K562 (cell line): Measurements from ENCODE around the gene FAM234B. TPM values are rescaled to one million over a fixed set of nuclear protein-coding genes. Genes with fewer than 3 reads are reported as not detected.

ENCODE experiments used
- ATAC-seq: fragments of 200-7000 bp; cut with Tn5 transposase; 3 replicates; pipeline ENCODE4 v1.9.1; 2020; ENCODE audit warnings: moderate library complexity
- BruUV-seq: library from RNA; stranded (reverse); fragments of 400-500 nt; replicated peaks from 2 replicates; lab custom pipeline; 2021; lab: Mats Ljungman, UMichigan
- CTCF ChIA-PET: fragments of 300-600 bp; formaldehyde crosslinking; extraction: SDS; loops from one replicate; lab custom pipeline; 2021; ENCODE audit warnings: low intra/inter-chr PET ratio; lab: Yijun Ruan, JAX
- POLR2A ChIA-PET: fragments of 300-600, 350-650 bp; sonication (Branson Sonifier 250); formaldehyde crosslinking; extraction: SDS; loops from one replicate; lab custom pipeline; 2021; ENCODE audit warnings: antibody characterized with exemption, inconsistent platforms; lab: Yijun Ruan, JAX
- DNase-seq, 4 experiments: peaks; one replicate each; pipeline versions ENCODE4 v3.0.0 to v3.0.0-alpha.2; 2011 to 2018; ENCODE audit warnings: low spot score in 3 of 4, mixed read lengths in 3 of 4; ENCODE audit errors: extremely low read depth in 1 of 4
- FAIRE-seq: peaks from 2 replicates; lab custom pipeline; 2011; peaks lifted over from hg19 to GRCh38; lab: Jason Lieb, UNC
- H2AFZ ChIP-seq: 2 replicates; pipeline ENCODE4 v1.6.0; 2011; ENCODE audit warnings: low read depth, low read length, control low read depth, inconsistent platforms
- H3K27ac ChIP-seq: fragments of 200-600 bp; 3 replicates; pipeline ENCODE4 v1.8.0; 2011; ENCODE audit warnings: low read depth, mild to moderate bottlenecking, control low read depth, inconsistent platforms, low read length, moderate library complexity, mixed read lengths; ENCODE audit errors: extremely low read depth
- H3K27me3 ChIP-seq, 2 experiments: fragments of 300-600 bp in 1 of 2; 2 replicates in 1 of 2; 3 replicates in 1 of 2; pipeline versions ENCODE4 v1.6.0 to v1.8.0; 2011; ENCODE audit warnings: inconsistent platforms in 2 of 2, low read length in 2 of 2, mild to moderate bottlenecking in 1 of 2, mixed read lengths in 1 of 2, moderate library complexity in 1 of 2; ENCODE audit not compliant: control insufficient read depth in 2 of 2, insufficient read depth in 2 of 2
- H3K36me3 ChIP-seq: fragments of 300-600 bp; 3 replicates; pipeline ENCODE4 v1.8.0; 2011; ENCODE audit warnings: mild to moderate bottlenecking, low read length, inconsistent platforms; ENCODE audit not compliant: control insufficient read depth, insufficient read depth
- H3K4me1 ChIP-seq, 2 experiments: fragments of 200-600 bp in 1 of 2; replicated peaks in 1 of 2; 2 replicates in 1 of 2; 3 replicates in 1 of 2; pipeline versions ENCODE4 v1.5.1 to v1.8.0; 2011; ENCODE audit warnings: inconsistent platforms in 2 of 2, low read length in 2 of 2, mild to moderate bottlenecking in 1 of 2, mixed read lengths in 1 of 2, moderate library complexity in 1 of 2; ENCODE audit not compliant: control insufficient read depth in 2 of 2, insufficient read depth in 2 of 2
- H3K4me2 ChIP-seq: 2 replicates; pipeline ENCODE4 v1.6.1; 2011; ENCODE audit warnings: low read length, control low read depth, inconsistent platforms, mixed read lengths; ENCODE audit not compliant: insufficient read depth
- H3K4me3 ChIP-seq: fragments of 200-600 bp; sonication (generic), shearing (Covaris generic); 2 replicates; pipeline ENCODE4 v1.5.1; 2016; ENCODE audit warnings: control low read depth, inconsistent platforms
- H3K79me2 ChIP-seq: fragments of 200-600 bp; 3 replicates; pipeline ENCODE4 v1.8.0; 2011; ENCODE audit warnings: low read length, inconsistent platforms; ENCODE audit not compliant: control insufficient read depth, insufficient read depth
- H3K9ac ChIP-seq, 2 experiments: 2 replicates each; pipeline versions ENCODE4 v1.6.0 to v1.6.1; 2011; ENCODE audit warnings: low read depth in 2 of 2, low read length in 2 of 2, control low read depth in 1 of 2, inconsistent platforms in 1 of 2, mild to moderate bottlenecking in 1 of 2, mixed read lengths in 1 of 2; ENCODE audit not compliant: insufficient read depth in 1 of 2
- H3K9me1 ChIP-seq: one replicate; pipeline ENCODE4 v1.6.0; 2011; ENCODE audit warnings: inconsistent platforms, mild to moderate bottlenecking, low read length, moderate library complexity; ENCODE audit not compliant: control insufficient read depth, insufficient read depth
- H3K9me3 ChIP-seq: replicated peaks from 2 replicates; pipeline ENCODE4 v1.5.1; 2011; ENCODE audit warnings: low read depth, low read length, inconsistent platforms; ENCODE audit not compliant: control insufficient read depth, insufficient read depth
- H4K20me1 ChIP-seq: replicated peaks from 2 replicates; pipeline ENCODE4 v1.6.1; 2011; ENCODE audit warnings: low read length, inconsistent platforms, mixed read lengths; ENCODE audit not compliant: control insufficient read depth, insufficient read depth
- CBX3 ChIP-seq, 2 experiments: IDR thresholded peaks; 1 replicate in 1 of 2; 2 replicates in 1 of 2; pipeline ENCODE4 v1.6.1; 2012; ENCODE audit warnings: inconsistent platforms in 2 of 2, low read length in 2 of 2, borderline replicate concordance in 1 of 2, control low read depth in 1 of 2
- DPF2 ChIP-seq: fragments of 450-650 bp; IDR thresholded peaks from 2 replicates; pipeline ENCODE4 v1.6.1; 2016
- E2F3 ChIP-seq: fragments of 250-450 bp; sonication (Bioruptor Pico); IDR thresholded peaks from 2 replicates; pipeline ENCODE4 v1.4.0; 2020; ENCODE audit warnings: mild to moderate bottlenecking
- EP300 ChIP-seq: IDR thresholded peaks from 2 replicates; pipeline ENCODE4 v1.6.1; 2012; ENCODE audit warnings: low read length, improper control_type of control experiment
- ERF ChIP-seq: fragments of 450-650 bp; formaldehyde crosslinking; IDR thresholded peaks from 2 replicates; pipeline ENCODE4 v1.4.0; 2020; ENCODE audit warnings: mild to moderate bottlenecking, mixed read lengths
- FOXJ3 ChIP-seq: sonication (generic); formaldehyde crosslinking; IDR thresholded peaks from 2 replicates; pipeline ENCODE4 v1.4.0; 2020; ENCODE audit warnings: mild to moderate bottlenecking, missing genetic modification reagents
- NFXL1 ChIP-seq: fragments of 450-650 bp; formaldehyde crosslinking; IDR thresholded peaks from 2 replicates; pipeline ENCODE4 v1.4.0; 2021; ENCODE audit warnings: mild to moderate bottlenecking
- RBFOX2 ChIP-seq: fragments of 200-400 bp; formaldehyde crosslinking; IDR thresholded peaks from 2 replicates; pipeline ENCODE4 v1.6.1; 2017; ENCODE audit warnings: low read depth, mild to moderate bottlenecking, low read length, moderate library complexity
- RFX1 ChIP-seq: fragments of 450-650 bp; IDR thresholded peaks from 2 replicates; pipeline ENCODE4 v1.6.1; 2016; ENCODE audit warnings: mild to moderate bottlenecking, moderate library complexity
- TEAD4 ChIP-seq, 2 experiments: sonication (generic) in 1 of 2; formaldehyde crosslinking in 1 of 2; IDR thresholded peaks; 2 replicates each; pipeline versions ENCODE4 v1.6.1 to v1.8.0; 2012 to 2022; ENCODE audit warnings: borderline replicate concordance in 1 of 2, inconsistent platforms in 1 of 2, low read length in 1 of 2, mild to moderate bottlenecking in 1 of 2, missing genetic modification reagents in 1 of 2
- ZFP36 ChIP-seq: fragments of 150-350 bp; IDR thresholded peaks from 2 replicates; pipeline ENCODE4 v1.6.1; 2018; ENCODE audit warnings: low read length, low read depth; ENCODE audit not compliant: partially characterized antibody
- ZNF140 ChIP-seq: fragments of 250-450 bp; sonication (Bioruptor Pico); IDR thresholded peaks from 2 replicates; pipeline ENCODE4 v1.8.0; 2021; ENCODE audit warnings: moderate library complexity, mild to moderate bottlenecking, inconsistent platforms
- ZNF785 ChIP-seq: fragments of 250-450 bp; sonication (Bioruptor Pico); IDR thresholded peaks from 2 replicates; pipeline ENCODE4 v1.4.0; 2020; ENCODE audit warnings: mild to moderate bottlenecking
- WGBS: fragments of 100-300 bp; shearing (Covaris generic); methylation state at CpG from one replicate; pipeline ENCODE4 v1.1.6; 2016; ENCODE audit warnings: low coverage, mixed read lengths; ENCODE audit not compliant: insufficient coverage; ENCODE audit errors: missing lambda C conversion rate; 5-methylcytosine and 5-hydroxymethylcytosine counted together
- in situ Hi-C: fragments of 300-500 bp; cut with MboI; formaldehyde crosslinking; loops from 4 replicates; pipeline ENCODE4 v1.15.0; 2018; ENCODE audit warnings: inconsistent platforms, mixed read lengths
- intact Hi-C: fragments of 100-400 bp; cut with micrococcal nuclease; formaldehyde crosslinking; loops from 2 replicates; pipeline ENCODE4 v1.14.2; 2022
- polyA plus RNA-seq, 8 experiments: library from polyadenylated mRNA; depleted of rRNA in 4 of 8; stranded (reverse) in 5 of 8; unstranded in 3 of 8; fragments of >200 nt; fragmentation: Nextera tagmentation in 2 of 8; fragmentation: Illumina TruSeq in 1 of 8; extraction: Ambion mirVana in 2 of 8; extraction: Trizol in 1 of 8; gene quantifications; 2 replicates each; pipeline versions ENCODE4 v1.2.1 to v1.2.3, GENCODE V29; 2011 to 2014; ENCODE audit warnings: inconsistent platforms in 1 of 8, missing spikeins in 1 of 8
- total RNA-seq, 7 experiments: library from RNA; depleted of rRNA in 6 of 7; stranded (reverse); fragments of >200 nt in 6 of 7; fragmentation: Illumina TruSeq in 2 of 7; extraction: Trizol in 2 of 7; gene quantifications; 2 replicates each; pipeline versions ENCODE4 v1.2.1 to v1.2.3, GENCODE V29; 2011 to 2021; ENCODE audit warnings: low replicate concordance in 1 of 7

Gene FAM234B
- total and polyA plus RNA-seq, 9 of the 15 experiments (the other 6 are each of a cell fraction or from before 2014, with no cell fraction given): 1.00 to 4.3 (median 2.0) TPM

GRCh38 chr12:13079440-13079906 lies 35.3 kb downstream of the FAM234B start:
- Histone ChIP-seq H3K9me1 (no peaks in the 10 kb centered on the region), H3K9me3 (no peaks in the 10 kb centered on the region), H3K79me2 (no peaks in the 10 kb centered on the region), H3K27ac (no peak overlapping the region), H3K4me3 (no peak overlapping the region), H4K20me1 (no peaks in the 10 kb centered on the region; the same call in 1 of the 2 replicates), H3K4me2 (no peak overlapping the region), H3K9ac (no peak overlapping the region), H3K27me3 (no peaks in the 10 kb centered on the region), H3K4me1 (no peaks in the 10 kb centered on the region), H3K36me3 (no peaks in the 10 kb centered on the region), H2AFZ (no peak overlapping the region)
- DNase-seq: no peak
- peak; percentile 61 for TF ChIP-seq TEAD4 (IDR thresholded peaks at IDR 0.05; ENCODE audit: low read length)
- TF ChIP-seq TEAD4 (CRISPR knock-in tag; IDR thresholded peaks at IDR 0.05; ENCODE audit: borderline replicate concordance): no peak
- TF ChIP-seq ZFP36: no peak
- POLR2A ChIA-PET: no interaction called here
- BruUV-seq: no TSS peak
- intact Hi-C loops: no loop called here
- in situ Hi-C loops: no loop called here
- no peak for ATAC-seq
- FAIRE-seq: no peak
- 24% methylated on average over 8 of the region's 8 CpGs for WGBS
- CTCF ChIA-PET: no interaction called here

- Histone ChIP-seq H4K20me1 (no peaks in the 10 kb centered on the region; the same call in 1 of the 2 replicates), H3K9me3 (no peaks in the 10 kb centered on the region), H3K4me3 (no peak overlapping the region), H3K79me2 (no peaks in the 10 kb centered on the region), H3K36me3 (no peaks in the 10 kb centered on the region), H3K4me2 (no peak overlapping the region), H3K27ac (no peak overlapping the region), H3K9ac (no peak overlapping the region), H2AFZ (no peak overlapping the region), H3K27me3 (no peaks in the 10 kb centered on the region), H3K9me1 (no peaks in the 10 kb centered on the region), H3K4me1 (no peaks in the 10 kb centered on the region)
- ATAC-seq (no peak), FAIRE-seq (no peak), DNase-seq (no peak)
- in situ Hi-C loops: no loop called here
- ChIA-PET CTCF (no interaction called here), POLR2A (interaction anchor here (0.5 kb wide), 1 partner anchor 181 kb away, joined by 3 read pairs; no protein-coding TSS in a partner anchor)
- WGBS: 3% methylated on average over 3 of the region's 3 CpGs
- intact Hi-C loops: no loop called here
- BruUV-seq: no TSS peak
- no peak for TF ChIP-seq RBFOX2
- TF ChIP-seq FOXJ3 (CRISPR knock-in tag): no peak
- TF ChIP-seq E2F3 (CRISPR knock-in tag): no peak
- TF ChIP-seq ZNF785 (CRISPR knock-in tag): no peak
- no peak for TF ChIP-seq DPF2
- no peak for TF ChIP-seq ERF (CRISPR knock-in tag)
- no peak for TF ChIP-seq NFXL1 (CRISPR knock-in tag)
- no peak for TF ChIP-seq CBX3 (IDR thresholded peaks at IDR 0.05; ENCODE audit: borderline replicate concordance in 1 of 2, low read length in 2 of 2)
- TF ChIP-seq EP300: no peak
- no peak for TF ChIP-seq ZNF140 (CRISPR knock-in tag)
- TF ChIP-seq RFX1: no peak
These were observed 36.1 kb downstream of the FAM234B start for GRCh38 chr12:13080266-13080665.
